Nucleus accumbens (tissue), 56 donors: ENCODE measurements around the gene SMG5.

Experiments used
- DNase-seq, 56 donors: peaks; one replicate each; lab custom pipeline; 2025; lab: John Stamatoyannopoulos, UW

SMG5 gene

DNA sequence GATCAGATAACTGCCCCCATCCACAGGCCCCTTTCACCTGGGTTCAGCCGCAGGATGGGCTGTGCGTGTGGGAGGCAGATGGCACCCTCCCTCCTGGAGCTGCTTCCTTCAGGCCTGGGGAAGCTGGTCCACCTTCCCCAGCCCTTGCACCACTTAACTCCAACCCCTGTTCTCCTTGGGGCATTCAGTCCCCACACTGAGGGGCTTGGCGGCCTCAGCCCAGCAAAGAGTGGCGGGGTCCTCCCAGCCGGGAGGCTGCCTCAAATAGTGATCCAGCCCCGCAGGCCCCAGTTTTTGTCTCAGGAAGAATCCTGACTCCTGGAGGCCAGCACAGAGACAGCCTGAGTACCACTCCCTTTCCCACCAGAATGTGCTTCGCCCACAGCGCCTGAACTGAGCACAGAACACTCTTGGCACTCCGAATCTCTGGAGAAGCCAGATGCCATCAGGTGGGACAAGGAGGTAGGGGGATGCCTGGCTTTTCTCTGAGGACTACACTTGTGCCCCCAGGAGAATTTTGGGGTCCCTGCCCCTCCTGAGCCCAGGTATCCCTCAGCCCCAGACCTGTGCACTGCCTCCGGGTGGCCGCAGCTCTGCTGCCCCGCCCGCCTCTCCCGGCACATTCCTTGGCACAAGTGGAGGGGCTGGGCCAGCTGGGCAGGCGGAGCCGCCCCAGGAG lies 35.7 kb downstream of the SMG5 start:
- DNase-seq = peak in 13 of 56 donors; percentile 27 to 61 (median 39)

GRCh38 chr1:156246241-156246780 lies 36.3 kb downstream of the SMG5 start:
- DNase-seq = no peak

DNA sequence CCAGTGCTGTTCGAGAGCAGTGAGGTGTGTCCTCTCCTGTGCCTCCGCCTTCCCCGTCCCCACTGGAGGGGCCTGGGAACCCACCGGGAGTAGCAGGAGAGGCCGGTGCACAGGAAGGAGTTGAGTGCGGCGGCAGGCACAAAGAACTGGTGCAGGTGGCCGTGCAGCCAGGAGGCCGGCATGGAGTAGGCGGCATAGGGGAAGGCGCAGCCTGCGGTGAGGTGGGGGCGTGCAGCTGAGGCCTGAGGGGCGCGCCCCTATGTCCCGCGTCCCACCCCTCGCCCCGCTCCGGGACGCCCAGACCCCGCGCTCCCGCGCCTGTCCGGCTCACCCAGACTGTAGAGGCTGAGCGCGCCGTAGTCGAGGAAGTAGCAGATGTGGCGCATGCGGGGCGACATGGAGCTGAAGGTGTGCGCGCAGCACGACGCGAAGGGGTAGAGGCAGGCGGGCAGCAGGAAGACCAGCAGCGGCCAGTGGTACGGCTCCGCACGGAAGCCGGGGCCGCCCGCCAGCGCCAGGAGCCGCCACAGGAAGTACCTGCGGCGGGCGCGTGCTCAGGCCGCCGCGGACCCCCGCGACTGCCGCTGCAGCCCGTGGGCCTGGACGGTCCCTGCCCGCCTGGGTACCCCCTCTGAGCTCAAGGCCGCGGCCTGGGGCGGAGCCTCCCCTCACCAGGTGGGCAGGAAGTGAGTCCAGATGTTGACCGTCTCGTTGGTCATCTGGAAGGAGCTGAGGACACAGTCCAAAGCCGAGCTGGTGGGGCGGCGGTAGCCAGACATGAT lies 37.0 kb downstream of the SMG5 start:
- peak in 2 of 56 donors; percentile 13 to 15 for DNase-seq

- no peak for DNase-seq
Observed at GRCh38 chr1:156244712-156245111, 37.9 kb downstream of the SMG5 start.

DNA sequence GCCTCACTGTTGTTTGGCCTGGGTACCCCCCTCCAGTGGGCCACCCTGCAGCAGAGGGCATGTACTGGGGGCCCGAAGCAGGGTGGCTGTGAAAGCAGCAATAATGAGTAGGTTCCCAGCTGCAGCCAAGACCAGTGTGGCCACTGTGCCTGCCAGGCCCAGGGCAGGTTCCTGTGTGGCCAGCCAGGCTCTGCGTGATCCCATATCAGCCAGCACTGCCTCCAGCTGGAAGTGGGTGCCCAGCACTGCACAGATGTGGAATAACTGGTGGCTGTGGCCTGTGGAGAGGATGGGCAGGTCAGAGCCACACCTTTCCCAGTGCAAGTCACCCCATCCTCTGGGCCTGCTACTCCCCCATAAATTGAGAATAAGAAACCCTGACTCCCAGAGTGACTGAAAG lies 38.5 kb downstream of the SMG5 start:
- DNase-seq = no peak

DNA sequence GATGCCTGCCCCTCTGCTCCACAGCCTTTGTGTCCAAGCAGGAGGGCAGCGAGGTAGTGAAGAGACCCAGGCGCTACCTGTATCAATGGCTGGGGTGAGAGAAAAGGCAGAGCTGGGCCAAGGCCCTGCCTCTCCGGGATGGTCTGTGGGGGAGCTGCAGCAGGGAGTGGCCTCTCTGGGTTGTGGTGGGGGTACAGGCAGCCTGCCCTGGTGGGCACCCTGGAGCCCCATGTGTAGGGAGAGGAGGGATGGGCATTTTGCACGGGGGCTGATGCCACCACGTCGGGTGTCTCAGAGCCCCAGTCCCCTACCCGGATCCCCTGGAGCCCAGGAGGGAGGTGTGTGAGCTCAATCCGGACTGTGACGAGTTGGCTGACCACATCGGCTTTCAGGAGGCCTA lies 39.9 kb downstream of the SMG5 start:
- DNase-seq = peak in 6 of 56 donors; percentile 16 to 35 (median 28)

- no peak for DNase-seq
Observed at GRCh38 chr1:156241926-156242325, 40.7 kb downstream of the SMG5 start, which contains the start of gene BGLAP. Gene BGLAP (plus strand): TSS chr1:156242184. CDS start chr1:156242232, 48 bp downstream.

GRCh38 chr1:156241311-156241811 lies 41.3 kb downstream of the SMG5 start:
- DNase-seq = peak in 9 of 56 donors; percentile 10 to 48 (median 27)

DNA sequence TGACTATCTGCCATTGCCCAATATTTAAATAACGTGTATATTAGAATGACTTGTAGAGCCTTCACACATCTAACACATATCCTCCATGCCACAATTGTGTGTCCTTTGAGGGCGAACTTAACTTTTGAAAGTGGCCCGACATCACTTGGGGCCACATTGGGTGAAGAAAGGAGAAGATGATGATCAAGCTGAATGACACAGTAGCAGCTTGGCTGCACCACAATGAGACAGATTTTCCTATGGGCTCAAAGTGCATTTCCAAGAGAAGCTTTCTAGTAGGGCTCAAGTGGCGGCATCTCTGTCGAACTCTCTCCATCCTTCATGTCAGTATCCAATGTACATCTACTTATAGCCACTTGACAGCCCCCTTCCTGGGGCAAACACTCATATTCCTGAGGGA lies 44.4 kb downstream of the SMG5 start:
- no peak for DNase-seq

GRCh38 chr1:156236164-156236563 lies 46.5 kb downstream of the SMG5 start:
- no peak for DNase-seq

DNA sequence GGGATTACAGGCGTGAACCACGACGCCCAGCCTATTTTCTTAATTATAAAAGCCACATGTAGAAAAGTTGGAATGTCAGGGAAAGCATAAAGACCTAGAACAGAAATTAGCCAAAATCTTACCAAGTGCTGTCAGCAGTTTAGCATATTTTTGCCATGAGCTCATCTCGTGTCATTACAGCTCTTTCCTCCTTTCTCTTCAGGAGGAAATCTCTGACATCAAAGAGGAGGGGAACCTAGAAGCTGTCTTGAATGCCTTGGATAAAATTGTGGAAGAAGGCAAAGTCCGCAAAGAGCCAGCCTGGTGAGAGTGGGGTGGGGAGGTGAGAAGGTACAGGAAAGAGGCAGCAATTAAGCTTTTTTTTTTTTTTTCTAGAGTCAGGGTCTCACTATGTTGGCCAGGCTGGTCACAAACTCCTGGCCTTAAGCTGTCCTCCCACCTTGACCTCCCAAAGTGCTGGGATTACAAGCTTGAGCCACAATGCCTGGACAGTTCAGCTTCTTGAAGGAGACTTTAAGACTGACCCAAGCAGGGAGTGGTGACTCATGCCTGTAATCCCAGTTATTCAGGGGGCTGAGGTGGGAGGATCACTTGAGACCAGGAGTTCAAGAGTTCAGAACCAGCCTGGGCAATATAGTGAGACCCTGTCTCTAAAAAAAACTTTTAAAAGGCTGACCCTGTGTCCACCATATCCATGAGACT lies 49.0 kb downstream of the SMG5 start:
- no peak for DNase-seq

GRCh38 chr1:156232201-156232894 lies 50.3 kb downstream of the SMG5 start:
- DNase-seq = no peak

GRCh38 chr1:156230473-156230837 lies 52.2 kb downstream of the SMG5 start:
- no peak for DNase-seq

DNA sequence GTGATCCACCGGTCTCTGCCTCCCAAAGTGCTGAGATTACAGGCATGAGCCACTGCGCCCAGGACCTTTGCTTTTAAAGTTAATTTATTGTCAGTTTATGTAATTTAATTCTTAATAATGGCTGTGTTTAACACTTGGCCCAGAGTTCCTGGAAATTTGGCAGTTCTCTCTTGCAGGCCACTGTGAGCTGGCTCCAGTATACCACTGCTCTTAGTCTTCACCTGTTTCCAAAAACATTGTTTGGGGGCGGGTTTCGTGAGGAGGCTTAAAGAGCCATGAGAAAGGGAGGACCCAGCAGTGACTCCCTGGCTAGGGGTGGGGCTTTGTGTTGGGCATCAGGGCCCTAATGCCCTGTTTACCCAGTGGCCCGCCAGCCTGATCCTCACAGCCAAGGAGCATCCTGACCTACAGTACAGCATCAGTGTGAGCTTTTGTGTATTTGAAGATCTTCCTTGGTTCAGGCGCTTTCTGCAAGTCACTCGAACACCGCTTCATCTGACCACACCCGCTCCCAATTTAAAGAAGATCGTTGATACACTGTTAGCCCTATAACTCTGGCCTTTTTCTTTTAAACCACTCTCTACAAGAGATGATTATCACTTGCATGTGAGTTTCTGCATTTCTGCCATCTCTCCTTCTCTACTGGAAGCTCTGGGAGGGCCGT lies 52.7 kb downstream of the SMG5 start:
- DNase-seq = no peak

DNA sequence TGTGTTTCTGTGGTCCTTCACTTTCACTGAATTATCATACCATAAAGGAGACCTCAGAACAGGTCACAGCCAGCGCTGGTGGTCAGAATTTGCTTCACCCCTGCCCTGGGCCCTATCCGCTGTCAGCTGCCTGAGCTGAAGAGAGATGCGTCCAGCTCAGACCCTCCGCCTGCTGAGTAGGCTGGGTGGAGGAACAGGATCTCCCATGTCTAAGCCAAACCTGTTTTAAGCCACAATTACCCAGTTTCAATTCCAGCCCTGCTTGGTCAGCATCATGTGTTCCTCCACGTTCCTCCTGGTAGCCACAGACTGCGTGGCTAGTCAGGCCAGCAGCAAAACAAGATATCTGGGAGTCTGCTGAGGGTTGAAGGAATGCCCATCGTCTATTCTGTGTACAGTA lies 54.1 kb downstream of the SMG5 start:
- no peak for DNase-seq

GRCh38 chr1:156226782-156227181 lies 55.8 kb downstream of the SMG5 start:
- no peak for DNase-seq

DNA sequence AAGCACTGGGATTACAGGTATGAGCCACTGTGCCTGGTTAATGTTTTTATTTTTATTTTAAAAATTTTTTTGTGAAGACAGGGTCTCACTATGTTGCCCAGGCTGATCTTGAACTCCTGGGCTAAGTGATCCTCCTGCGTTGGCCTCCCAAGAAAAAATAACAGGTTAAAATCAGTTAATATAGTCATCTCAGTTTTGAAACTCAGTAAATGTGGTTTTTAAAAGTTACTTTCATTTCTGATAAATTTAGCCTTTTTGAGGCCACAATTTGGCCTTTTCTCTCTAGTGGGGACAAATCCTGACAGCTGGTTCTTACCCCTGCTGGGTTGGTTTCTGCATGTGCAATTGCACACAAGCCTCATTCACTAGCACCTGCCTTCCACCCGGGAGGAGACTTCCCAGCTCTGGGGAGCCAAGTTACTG lies 56.5 kb downstream of the SMG5 start:
- no peak for DNase-seq

DNA sequence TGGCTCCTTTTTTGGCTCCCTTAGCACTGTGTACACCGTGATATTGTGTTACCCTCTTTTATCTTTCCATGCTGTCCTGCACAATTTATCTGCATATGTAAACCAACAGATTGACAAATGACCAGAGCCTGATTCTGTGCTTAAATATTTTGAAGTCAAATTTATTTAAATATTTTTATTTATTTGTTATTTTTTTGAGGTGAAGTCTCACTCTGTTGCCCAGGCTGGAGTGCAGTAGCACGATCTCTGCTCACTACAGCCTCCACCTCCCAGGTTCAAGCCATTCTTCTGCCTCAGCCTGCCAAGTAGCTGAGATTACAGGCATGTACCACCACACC lies 57.0 kb downstream of the SMG5 start:
- DNase-seq = no peak

GRCh38 chr1:156221986-156222692 lies 60.5 kb downstream of the SMG5 start:
- no peak for DNase-seq
